ENCODE data around the gene ENPP6. TPM values are rescaled to one million over a fixed set of nuclear protein-coding genes. Genes with fewer than 3 reads are reported as not detected.

The ENPP6 gene
- total RNA-seq, 4 donors from 2014 or later = 0.97 TPM; not detected in 3

- intact Hi-C loops (cut with DNase I; ENCODE audit: low total_unique reads) = no loop called here
- no peak for TF ChIP-seq CTCF (IDR thresholded peaks at IDR 0.05)
- DNase-seq = no peak
- H3K27me3 ChIP-seq = no peaks in the 10 kb centered on the region
- no peaks in the 10 kb centered on the region for H3K4me1 ChIP-seq
- H3K36me3 ChIP-seq = no peaks in the 10 kb centered on the region
- no peaks in the 10 kb centered on the region for H3K9me3 ChIP-seq
- H3K4me3 ChIP-seq = no peak overlapping the region
- H3K27ac ChIP-seq = no peak overlapping the region
These were observed 113.1 kb downstream of the ENPP6 start for GRCh38 chr4:184104419-184105101.

GRCh38 chr4:184103527-184104264, 114.0 kb downstream of the ENPP6 start:
- H3K4me1 ChIP-seq = no peaks in the 10 kb centered on the region
- DNase-seq = no peak
- H3K9me3 ChIP-seq = no peaks in the 10 kb centered on the region
- intact Hi-C loops (cut with DNase I; ENCODE audit: low total_unique reads) = no loop called here
- H3K27ac ChIP-seq = no peak overlapping the region
- no peaks in the 10 kb centered on the region for H3K36me3 ChIP-seq
- H3K27me3 ChIP-seq = no peaks in the 10 kb centered on the region
- TF ChIP-seq CTCF (IDR thresholded peaks at IDR 0.05) = no peak
- no peak for TF ChIP-seq POLR2A (IDR thresholded peaks at IDR 0.05)
- H3K4me3 ChIP-seq = no peak overlapping the region

- Histone ChIP-seq H3K27me3 (no peaks in the 10 kb centered on the region), H3K27ac (no peak overlapping the region), H3K4me3 (no peak overlapping the region), H3K36me3 (no peaks in the 10 kb centered on the region), H3K9me3 (no peaks in the 10 kb centered on the region), H3K4me1 (no peaks in the 10 kb centered on the region)
- TF ChIP-seq CTCF (IDR thresholded peaks at IDR 0.05) (no peak), POLR2A (IDR thresholded peaks at IDR 0.05) (no peak)
- intact Hi-C loops (cut with DNase I; ENCODE audit: low total_unique reads) = no loop called here
- DNase-seq = no peak
These were observed 114.7 kb downstream of the ENPP6 start for GRCh38 chr4:184102927-184103326.

GRCh38 chr4:184102488-184102887, 115.2 kb downstream of the ENPP6 start:
- Histone ChIP-seq H3K4me1 (no peaks in the 10 kb centered on the region), H3K9me3 (no peaks in the 10 kb centered on the region), H3K27me3 (no peaks in the 10 kb centered on the region), H3K36me3 (no peaks in the 10 kb centered on the region), H3K4me3 (no peak overlapping the region), H3K27ac (no peak overlapping the region)
- DNase-seq = no peak
- intact Hi-C loops (cut with DNase I; ENCODE audit: low total_unique reads) = no loop called here
- TF ChIP-seq CTCF (IDR thresholded peaks at IDR 0.05) (no peak), POLR2A (IDR thresholded peaks at IDR 0.05) (no peak)

GRCh38 chr4:184101711-184102110, 116.0 kb downstream of the ENPP6 start:
- H3K4me1 ChIP-seq = no peaks in the 10 kb centered on the region
- H3K9me3 ChIP-seq = no peaks in the 10 kb centered on the region
- TF ChIP-seq CTCF (IDR thresholded peaks at IDR 0.05) (no peak), POLR2A (IDR thresholded peaks at IDR 0.05) (no peak)
- no peak overlapping the region for H3K27ac ChIP-seq
- no peak overlapping the region for H3K4me3 ChIP-seq
- DNase-seq = no peak
- intact Hi-C loops (cut with DNase I; ENCODE audit: low total_unique reads) = no loop called here
- no peaks in the 10 kb centered on the region for H3K27me3 ChIP-seq
- no peaks in the 10 kb centered on the region for H3K36me3 ChIP-seq

Data from uterus (tissue), 4 donors.